22Rv1 (cell line): ENCODE measurements around the gene C19orf44.

Experiments
- H3K27ac ChIP-seq: fragments of 450-650 bp; 2 replicates; pipeline ENCODE4 v1.5.1; 2017
- ZFX ChIP-seq: fragments of 450-650 bp; IDR thresholded peaks from 2 replicates; pipeline ENCODE4 v1.6.1; 2017; ENCODE audit warnings: antibody characterized with exemption, borderline replicate concordance
- TF ChIP-seq, protein P1 (sequence below): fragments of 450-650 bp; IDR thresholded peaks from 2 replicates; pipeline ENCODE4 v1.5.1; 2017; ENCODE audit warnings: mild to moderate bottlenecking

The C19orf44 gene

DNA sequence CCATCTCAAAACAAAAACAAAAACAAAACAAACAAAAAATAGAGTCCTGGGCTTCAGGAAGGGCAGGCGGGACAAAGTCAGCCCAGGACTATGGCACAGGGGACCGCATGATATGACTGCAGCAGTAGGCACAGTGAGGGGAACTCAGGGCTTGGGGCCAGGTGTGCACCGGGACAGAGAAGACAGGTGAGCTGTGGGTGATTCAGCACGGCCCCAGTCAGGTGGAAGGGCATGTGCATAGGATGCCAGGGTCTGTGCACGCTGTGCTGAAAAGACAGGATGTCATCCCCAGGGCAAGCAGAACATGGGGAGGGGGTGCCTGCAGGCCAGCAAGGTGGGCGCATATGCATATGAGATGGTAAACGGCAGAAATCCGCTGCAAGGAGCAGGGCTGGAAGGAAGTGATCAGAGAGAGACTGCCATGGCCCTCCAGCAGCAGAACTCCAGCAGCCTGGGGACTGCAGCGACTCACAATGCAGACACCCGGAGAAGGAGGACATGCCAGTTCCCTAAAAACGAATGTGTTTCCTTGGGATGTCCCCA is 39.5 kb upstream of the C19orf44 start:
- TF ChIP-seq, protein P1, sequence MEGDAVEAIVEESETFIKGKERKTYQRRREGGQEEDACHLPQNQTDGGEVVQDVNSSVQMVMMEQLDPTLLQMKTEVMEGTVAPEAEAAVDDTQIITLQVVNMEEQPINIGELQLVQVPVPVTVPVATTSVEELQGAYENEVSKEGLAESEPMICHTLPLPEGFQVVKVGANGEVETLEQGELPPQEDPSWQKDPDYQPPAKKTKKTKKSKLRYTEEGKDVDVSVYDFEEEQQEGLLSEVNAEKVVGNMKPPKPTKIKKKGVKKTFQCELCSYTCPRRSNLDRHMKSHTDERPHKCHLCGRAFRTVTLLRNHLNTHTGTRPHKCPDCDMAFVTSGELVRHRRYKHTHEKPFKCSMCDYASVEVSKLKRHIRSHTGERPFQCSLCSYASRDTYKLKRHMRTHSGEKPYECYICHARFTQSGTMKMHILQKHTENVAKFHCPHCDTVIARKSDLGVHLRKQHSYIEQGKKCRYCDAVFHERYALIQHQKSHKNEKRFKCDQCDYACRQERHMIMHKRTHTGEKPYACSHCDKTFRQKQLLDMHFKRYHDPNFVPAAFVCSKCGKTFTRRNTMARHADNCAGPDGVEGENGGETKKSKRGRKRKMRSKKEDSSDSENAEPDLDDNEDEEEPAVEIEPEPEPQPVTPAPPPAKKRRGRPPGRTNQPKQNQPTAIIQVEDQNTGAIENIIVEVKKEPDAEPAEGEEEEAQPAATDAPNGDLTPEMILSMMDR: no peak
- no peak for TF ChIP-seq ZFX
- H3K27ac ChIP-seq: no peak overlapping the region

DNA sequence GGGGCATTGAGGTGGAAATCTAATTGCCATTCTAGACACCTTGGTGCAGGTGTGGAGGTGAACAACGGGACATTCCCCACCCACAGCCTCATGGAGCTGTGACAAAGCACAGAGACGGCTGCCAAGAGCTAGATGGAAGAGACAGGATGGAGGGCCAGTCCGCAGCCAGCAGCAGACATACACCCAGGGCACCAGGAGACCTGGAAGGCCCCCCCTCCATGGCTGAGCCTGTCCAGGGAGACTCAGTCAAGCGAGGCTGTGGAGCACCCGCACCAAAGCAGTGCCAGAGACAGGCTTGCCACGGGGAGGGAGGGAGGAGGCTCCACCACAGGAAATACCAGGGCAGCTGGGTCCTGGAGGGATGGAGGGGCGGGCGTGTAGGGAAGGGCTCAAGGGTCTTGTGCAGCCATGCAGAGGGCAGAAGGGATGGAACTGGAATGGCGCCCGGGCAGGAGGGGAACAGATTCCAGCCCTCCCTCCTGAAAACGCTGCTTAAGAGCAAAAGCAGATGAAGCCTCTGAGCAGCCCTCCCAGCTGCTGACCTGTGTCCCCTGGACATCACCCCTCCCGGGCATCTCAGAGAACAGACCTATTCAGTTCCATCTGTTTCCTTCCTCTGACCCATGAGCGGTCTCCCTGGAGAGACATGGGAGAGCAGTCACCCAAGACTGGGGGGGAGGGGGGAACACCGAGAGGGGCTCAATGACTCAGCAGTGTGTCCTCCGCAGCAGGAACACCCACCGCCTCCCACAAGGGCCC is 38.8 kb upstream of the C19orf44 start:
- TF ChIP-seq, protein P1: no peak
- no peak for TF ChIP-seq ZFX
- H3K27ac ChIP-seq: no peak overlapping the region

DNA sequence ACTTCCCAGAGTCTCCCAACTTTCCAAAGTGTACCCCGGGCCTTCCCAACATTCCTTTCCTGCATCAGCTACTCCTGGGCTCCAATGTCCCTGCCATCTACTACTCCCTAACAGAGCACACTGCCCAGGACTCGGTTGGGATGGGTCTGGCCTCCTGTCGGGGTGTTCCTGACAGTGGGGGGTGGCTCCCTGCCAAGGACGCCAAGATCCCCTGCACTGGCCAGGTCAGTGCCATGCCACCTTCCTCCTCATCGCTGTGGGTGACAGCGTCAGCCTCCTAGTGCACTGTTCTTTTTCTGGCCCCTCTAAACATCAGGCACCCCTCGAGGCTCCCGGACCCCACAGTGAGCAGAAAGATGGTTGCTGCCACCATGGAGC is 38.3 kb upstream of the C19orf44 start:
- TF ChIP-seq ZFX: no peak
- TF ChIP-seq, protein P1: no peak
- no peak overlapping the region for H3K27ac ChIP-seq

DNA sequence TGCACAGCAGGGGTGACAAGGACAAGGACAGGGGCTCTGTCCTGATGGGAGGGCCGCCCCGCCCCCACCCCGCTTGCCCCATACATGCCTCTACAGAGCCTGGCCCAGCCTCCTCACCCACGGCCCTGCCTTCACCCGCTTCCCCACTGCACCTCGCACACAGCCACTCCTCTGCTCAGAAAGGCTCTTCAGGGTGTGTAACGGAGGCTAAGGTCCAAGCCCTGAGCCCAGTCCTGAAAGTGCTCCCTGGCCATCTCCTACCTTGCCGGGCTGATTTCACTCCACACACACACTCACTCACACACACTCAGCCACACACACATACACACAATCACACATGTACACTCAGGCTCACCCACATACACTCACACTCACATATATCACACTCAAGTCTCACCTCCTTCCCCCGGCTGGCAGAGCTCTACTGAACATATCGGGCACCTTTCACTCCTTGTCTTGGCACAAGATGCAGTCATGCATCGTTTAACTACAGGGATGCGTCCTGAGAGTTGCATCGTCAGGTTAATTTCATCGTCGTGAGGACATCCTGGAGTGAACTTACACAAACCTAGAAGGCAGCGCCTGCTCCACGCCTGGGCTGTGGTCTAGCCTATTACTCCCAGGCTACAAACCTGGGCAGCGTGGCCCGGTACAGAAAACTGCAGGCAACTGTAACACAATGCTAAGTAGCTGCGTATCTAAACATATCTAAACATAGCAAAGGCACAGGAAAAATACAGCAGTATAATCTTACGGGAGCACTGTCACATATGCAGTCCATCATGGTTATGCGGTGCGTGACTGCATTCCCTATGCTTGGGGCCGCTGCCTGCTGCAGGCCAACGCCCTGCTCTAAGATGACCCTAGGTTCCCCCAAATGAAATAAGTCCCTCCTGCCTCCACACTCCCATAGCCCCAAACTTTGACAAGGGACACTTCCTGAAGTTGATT is 37.5 kb upstream of the C19orf44 start:
- TF ChIP-seq, protein P1: no peak
- no peak for TF ChIP-seq ZFX
- H3K27ac ChIP-seq: no peak overlapping the region

DNA sequence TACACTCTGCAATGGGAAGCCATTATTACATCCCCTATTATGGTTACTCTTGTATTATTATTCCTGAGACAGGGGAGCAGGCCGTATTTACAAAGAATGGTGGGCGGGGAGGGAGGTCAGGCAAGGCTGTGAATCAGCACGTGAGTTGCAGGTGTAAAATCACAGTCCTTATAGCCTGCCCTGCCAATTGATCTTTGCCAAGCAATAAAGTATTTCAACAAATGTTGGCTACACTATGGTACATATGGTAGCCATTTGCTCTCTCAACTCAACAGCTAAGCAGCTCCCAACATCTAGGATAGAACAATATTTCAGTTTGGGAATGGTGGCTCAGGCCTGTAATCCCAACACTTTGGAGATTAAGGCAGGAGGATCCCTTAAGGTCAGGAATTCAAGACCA is 36.5 kb upstream of the C19orf44 start:
- H3K27ac ChIP-seq: no peak overlapping the region
- TF ChIP-seq, protein P1: no peak
- no peak for TF ChIP-seq ZFX

DNA sequence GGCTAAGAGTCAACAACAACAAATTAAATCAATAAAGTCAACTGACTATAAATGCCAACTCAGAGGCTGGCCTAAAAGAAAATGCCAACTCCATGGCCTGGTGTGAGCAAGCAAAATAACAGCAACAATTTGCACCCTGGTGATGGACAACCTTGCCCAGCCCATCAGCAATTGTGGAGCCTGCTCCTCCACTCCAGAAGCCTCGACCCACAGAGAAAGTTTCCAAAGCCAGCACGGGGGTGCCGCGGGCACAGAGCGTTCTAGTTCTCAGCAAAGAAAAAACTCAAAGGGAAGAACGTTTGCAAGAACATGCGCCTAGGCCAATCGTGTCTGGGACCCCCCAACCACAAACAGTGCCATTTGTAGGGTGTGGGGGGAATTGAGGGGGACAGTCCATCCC is 35.7 kb upstream of the C19orf44 start:
- no peak for TF ChIP-seq ZFX
- TF ChIP-seq, protein P1: no peak
- H3K27ac ChIP-seq: no peak overlapping the region
